ENCODE measurements around the gene ARID1B. TPM values are rescaled to one million over a fixed set of nuclear protein-coding genes. Genes with fewer than 3 reads are reported as not detected.

ARID1B gene
- total and polyA plus RNA-seq, 7 experiments from 2014 or later = 17.5 to 164 (median 139) TPM

DNA sequence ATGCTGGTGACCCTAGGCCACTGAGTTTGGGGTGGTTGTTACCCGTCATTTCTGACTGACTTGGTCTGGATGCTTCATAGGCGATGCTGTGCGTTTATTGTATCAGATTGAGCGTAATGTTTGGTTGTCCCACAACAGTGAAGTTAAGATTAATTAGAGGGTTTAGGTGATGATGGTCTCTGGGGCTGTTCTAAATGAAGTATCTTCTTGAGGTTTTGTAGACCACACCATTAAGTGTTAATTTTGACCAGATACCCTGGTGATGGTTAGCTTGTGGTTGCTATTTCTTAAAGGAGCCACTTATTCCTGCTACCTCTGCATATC, 132.8 kb downstream of the ARID1B start:
- intact Hi-C loops (cut with micrococcal nuclease) = loop anchor here in 1 of 2 donors (2.0 kb wide), 1 partner anchor 15 kb away; no protein-coding TSS in a partner anchor
- CTCF ChIA-PET = interaction anchor here (0.9 kb wide), 1 partner anchor 19 kb away, joined by 4 read pairs; no protein-coding TSS in a partner anchor
- DNase-seq (no peak), ATAC-seq (no peak)
- no peaks in the 10 kb centered on the region for H3K27me3 ChIP-seq (ENCODE audit: control insufficient read depth in 2 of 2, insufficient read depth in 2 of 2, low read length in 2 of 2)
- no peak overlapping the region for H3K4me3 ChIP-seq (ENCODE audit: low read length)
- peaks cover 29 to 88% (median 82%) of the 10 kb centered on the region in 7 donors for H3K4me1 Mint-ChIP-seq
- peaks cover 10 to 21% of the 10 kb centered on the region in 2 donors for H3K4me1 ChIP-seq (ENCODE audit: control insufficient read depth in 2 of 2, insufficient read depth in 2 of 2, low read length in 2 of 2)
- H3K36me3 Mint-ChIP-seq = peaks cover 0 to 34% (median 8%) of the 10 kb centered on the region in 5 donors
- no peaks in the 10 kb centered on the region for H3K9me3 Mint-ChIP-seq
- no peaks in the 10 kb centered on the region for H3K9me3 ChIP-seq (ENCODE audit: control insufficient read depth in 2 of 3, low read length in 3 of 3)
- H3K27me3 Mint-ChIP-seq = no peaks in the 10 kb centered on the region
- no peaks in the 10 kb centered on the region for H3K36me3 ChIP-seq (ENCODE audit: control insufficient read depth in 2 of 3, insufficient read depth in 3 of 3, low read length in 3 of 3)
- no peak overlapping the region for H3K27ac ChIP-seq (ENCODE audit: low read depth, low read length)
- POLR2A ChIA-PET = no interaction called here
- peak overlapping the region in 4 of 10 donors; percentile 7 to 38 (median 30) for H3K4me3 Mint-ChIP-seq
- peak overlapping the region in 2 of 9 donors; percentile 11 to 70 for H3K27ac Mint-ChIP-seq

GRCh38 chr6:156910938-156911337, 133.8 kb downstream of the ARID1B start:
- H3K27ac ChIP-seq (ENCODE audit: low read depth, low read length) = no peak overlapping the region
- H3K27me3 ChIP-seq (ENCODE audit: control insufficient read depth in 2 of 2, insufficient read depth in 2 of 2, low read length in 2 of 2) = no peaks in the 10 kb centered on the region
- Mint-ChIP-seq H3K4me3 (no peak overlapping the region), H3K9me3 (no peaks in the 10 kb centered on the region), H3K27me3 (no peaks in the 10 kb centered on the region), H3K27ac (peak overlapping the region in 1 of 9 donors; percentile 70), H3K36me3 (peaks cover 0 to 32% (median 8%) of the 10 kb centered on the region in 5 donors), H3K4me1 (peaks cover 30 to 81% (median 79%) of the 10 kb centered on the region in 7 donors)
- ATAC-seq (peak; percentile 32), DNase-seq (no peak)
- intact Hi-C loops (cut with micrococcal nuclease) = loop anchor here in 1 of 2 donors (2.0 kb wide), 1 partner anchor 14 kb away; no protein-coding TSS in a partner anchor
- POLR2A ChIA-PET = interaction anchor here (0.7 to 1.0 kb wide), 2 partner anchors 10 to 77 kb away, joined by 3 read pairs; no protein-coding TSS in a partner anchor
- no peaks in the 10 kb centered on the region for H3K36me3 ChIP-seq (ENCODE audit: control insufficient read depth in 2 of 3, insufficient read depth in 3 of 3, low read length in 3 of 3)
- peaks cover 10 to 21% of the 10 kb centered on the region in 2 donors for H3K4me1 ChIP-seq (ENCODE audit: control insufficient read depth in 2 of 2, insufficient read depth in 2 of 2, low read length in 2 of 2)
- H3K4me3 ChIP-seq (ENCODE audit: low read length) = no peak overlapping the region
- H3K9me3 ChIP-seq (ENCODE audit: control insufficient read depth in 2 of 3, low read length in 3 of 3) = no peaks in the 10 kb centered on the region
- CTCF ChIA-PET = interaction anchor here (0.9 kb wide), 1 partner anchor 20 kb away, joined by 4 read pairs; no protein-coding TSS in a partner anchor

- CTCF ChIA-PET = no interaction called here
These were observed 134.4 kb downstream of the ARID1B start for GRCh38 chr6:156911581-156911980.

DNA sequence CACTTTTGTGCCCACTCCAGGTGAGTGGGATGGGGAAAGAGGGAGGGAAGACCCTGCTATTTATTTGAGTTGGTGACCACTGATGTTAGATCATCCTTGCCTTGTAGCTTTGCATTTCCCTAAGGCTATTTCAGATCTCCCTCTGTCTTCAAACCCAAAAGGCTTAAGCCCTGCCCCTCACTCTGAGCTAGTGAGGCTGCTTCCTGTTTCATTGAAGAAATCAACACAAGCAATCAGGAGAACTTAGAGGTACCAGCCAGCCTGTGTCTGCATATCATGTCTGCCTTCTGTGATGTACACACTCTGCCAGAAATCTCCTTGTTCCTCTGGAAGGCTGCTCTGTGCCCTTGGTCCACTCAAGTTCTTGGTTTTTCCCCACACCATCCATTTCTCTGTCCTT, 135.3 kb downstream of the ARID1B start:
- no peaks in the 10 kb centered on the region for H3K9me3 Mint-ChIP-seq
- Histone ChIP-seq H3K4me1 (ENCODE audit: control insufficient read depth in 2 of 2, insufficient read depth in 2 of 2, low read length in 2 of 2) (peaks cover 10 to 21% of the 10 kb centered on the region in 2 donors), H3K4me3 (ENCODE audit: low read length) (no peak overlapping the region), H3K36me3 (ENCODE audit: control insufficient read depth in 2 of 3, insufficient read depth in 3 of 3, low read length in 3 of 3) (no peaks in the 10 kb centered on the region), H3K27ac (ENCODE audit: low read depth, low read length) (no peak overlapping the region), H3K9me3 (ENCODE audit: control insufficient read depth in 2 of 3, low read length in 3 of 3) (no peaks in the 10 kb centered on the region), H3K27me3 (ENCODE audit: control insufficient read depth in 2 of 2, insufficient read depth in 2 of 2, low read length in 2 of 2) (no peaks in the 10 kb centered on the region)
- peaks cover 0 to 27% (median 8%) of the 10 kb centered on the region in 5 donors for H3K36me3 Mint-ChIP-seq
- POLR2A ChIA-PET = no interaction called here
- peaks cover 40 to 84% (median 80%) of the 10 kb centered on the region in 7 donors for H3K4me1 Mint-ChIP-seq
- H3K27ac Mint-ChIP-seq = peak overlapping the region; percentile 11 to 86 (median 44)
- CTCF ChIA-PET = no interaction called here
- intact Hi-C loops (cut with micrococcal nuclease) = no loop called here
- DNase-seq (peak in 6 of 9 donors; percentile 9 to 30 (median 16)), ATAC-seq (peak; percentile 77)
- H3K4me3 Mint-ChIP-seq = peak overlapping the region; percentile 1 to 41 (median 10)
- H3K27me3 Mint-ChIP-seq = no peaks in the 10 kb centered on the region

More at GRCh38 chr6:156911581-156911980, 134.4 kb downstream of the ARID1B start:
- DNase-seq (no peak), ATAC-seq (no peak)
- Histone ChIP-seq H3K27me3 (ENCODE audit: control insufficient read depth in 2 of 2, insufficient read depth in 2 of 2, low read length in 2 of 2) (no peaks in the 10 kb centered on the region), H3K4me3 (ENCODE audit: low read length) (no peak overlapping the region), H3K36me3 (ENCODE audit: control insufficient read depth in 2 of 3, insufficient read depth in 3 of 3, low read length in 3 of 3) (no peaks in the 10 kb centered on the region), H3K9me3 (ENCODE audit: control insufficient read depth in 2 of 3, low read length in 3 of 3) (no peaks in the 10 kb centered on the region), H3K4me1 (ENCODE audit: control insufficient read depth in 2 of 2, insufficient read depth in 2 of 2, low read length in 2 of 2) (peaks cover 10 to 21% of the 10 kb centered on the region in 2 donors), H3K27ac (ENCODE audit: low read depth, low read length) (peak overlapping the region; percentile 44)
- Mint-ChIP-seq H3K27me3 (no peaks in the 10 kb centered on the region), H3K27ac (peak overlapping the region in 5 of 9 donors; percentile 10 to 71 (median 37)), H3K9me3 (no peaks in the 10 kb centered on the region), H3K4me1 (peaks cover 36 to 84% (median 82%) of the 10 kb centered on the region in 7 donors), H3K4me3 (peak overlapping the region in 2 of 10 donors; percentile 32), H3K36me3 (peaks cover 0 to 30% (median 8%) of the 10 kb centered on the region in 5 donors)
- intact Hi-C loops (cut with micrococcal nuclease) = loop anchor here in 1 of 2 donors (2.0 kb wide), 1 partner anchor 13 kb away; no protein-coding TSS in a partner anchor
- POLR2A ChIA-PET = no interaction called here

- ChIA-PET POLR2A (no interaction called here), CTCF (no interaction called here)
- Histone ChIP-seq H3K36me3 (ENCODE audit: control insufficient read depth in 2 of 3, insufficient read depth in 3 of 3, low read length in 3 of 3) (no peaks in the 10 kb centered on the region), H3K4me1 (ENCODE audit: control insufficient read depth in 2 of 2, insufficient read depth in 2 of 2, low read length in 2 of 2) (peaks cover 10 to 21% of the 10 kb centered on the region in 2 donors), H3K9me3 (ENCODE audit: control insufficient read depth in 2 of 3, low read length in 3 of 3) (no peaks in the 10 kb centered on the region), H3K4me3 (ENCODE audit: low read length) (no peak overlapping the region), H3K27me3 (ENCODE audit: control insufficient read depth in 2 of 2, insufficient read depth in 2 of 2, low read length in 2 of 2) (no peaks in the 10 kb centered on the region), H3K27ac (ENCODE audit: low read depth, low read length) (no peak overlapping the region)
- intact Hi-C loops (cut with micrococcal nuclease) = no loop called here
- Mint-ChIP-seq H3K27ac (peak overlapping the region in 5 of 9 donors; percentile 12 to 78 (median 62)), H3K36me3 (peaks cover 0 to 24% (median 8%) of the 10 kb centered on the region in 5 donors), H3K4me1 (peaks cover 40 to 86% (median 81%) of the 10 kb centered on the region in 7 donors), H3K27me3 (no peaks in the 10 kb centered on the region), H3K4me3 (peak overlapping the region in 3 of 10 donors; percentile 4 to 30 (median 22)), H3K9me3 (no peaks in the 10 kb centered on the region)
- no peak for DNase-seq
- ATAC-seq = no peak
These were observed 137.0 kb downstream of the ARID1B start for GRCh38 chr6:156914181-156914580.

DNA sequence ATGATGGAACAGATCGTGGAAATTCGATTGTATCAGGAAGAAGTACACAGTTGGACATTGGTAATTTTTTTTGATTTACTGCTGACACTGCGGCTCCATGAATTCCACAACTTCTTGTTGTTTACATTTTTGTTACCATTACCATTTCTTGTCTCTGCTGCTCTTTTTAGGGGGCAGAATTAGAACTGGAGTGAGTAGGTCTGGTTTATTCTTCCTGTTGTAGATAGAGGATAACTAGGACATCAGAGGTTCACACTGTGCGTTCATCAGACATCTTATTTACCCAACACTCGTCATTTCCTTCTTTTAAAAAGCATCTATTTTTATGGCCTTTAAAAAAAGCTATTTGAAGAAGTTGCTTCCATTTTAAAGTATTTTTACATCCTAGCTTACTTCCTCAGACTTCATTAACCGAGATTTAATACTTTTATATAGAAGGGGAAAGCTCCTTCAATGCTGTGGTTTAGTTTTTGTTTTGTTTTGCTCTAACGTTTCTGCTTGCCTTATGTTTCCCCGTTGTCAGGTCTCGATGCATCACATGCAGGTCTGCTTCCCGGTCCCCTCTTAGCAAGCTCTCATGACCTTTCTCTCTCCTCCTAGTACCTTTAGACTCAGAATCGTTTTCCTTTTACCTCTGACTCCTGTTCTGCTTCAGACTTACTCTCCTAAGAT, 139.1 kb downstream of the ARID1B start:
- Mint-ChIP-seq H3K36me3 (peaks cover 0 to 20% (median 8%) of the 10 kb centered on the region in 5 donors), H3K27ac (peak overlapping the region in 8 of 9 donors; percentile 16 to 83 (median 49)), H3K27me3 (no peaks in the 10 kb centered on the region), H3K4me3 (peak overlapping the region in 7 of 10 donors; percentile 10 to 58 (median 29)), H3K9me3 (no peaks in the 10 kb centered on the region), H3K4me1 (peaks cover 34 to 83% (median 78%) of the 10 kb centered on the region in 7 donors)
- POLR2A ChIA-PET = no interaction called here
- DNase-seq = peak in 1 of 9 donors; percentile 12
- Histone ChIP-seq H3K4me1 (ENCODE audit: control insufficient read depth in 2 of 2, insufficient read depth in 2 of 2, low read length in 2 of 2) (peaks cover 4 to 21% of the 10 kb centered on the region in 2 donors), H3K27me3 (ENCODE audit: control insufficient read depth in 2 of 2, insufficient read depth in 2 of 2, low read length in 2 of 2) (no peaks in the 10 kb centered on the region), H3K36me3 (ENCODE audit: control insufficient read depth in 2 of 3, insufficient read depth in 3 of 3, low read length in 3 of 3) (no peaks in the 10 kb centered on the region), H3K4me3 (ENCODE audit: low read length) (no peak overlapping the region), H3K27ac (ENCODE audit: low read depth, low read length) (no peak overlapping the region), H3K9me3 (ENCODE audit: control insufficient read depth in 2 of 3, low read length in 3 of 3) (no peaks in the 10 kb centered on the region)
- ATAC-seq = peak; percentile 31
- intact Hi-C loops (cut with micrococcal nuclease) = no loop called here
- CTCF ChIA-PET = interaction anchor here (0.8 kb wide), 1 partner anchor 9 kb away, joined by 4 read pairs; no protein-coding TSS in a partner anchor

Data from naive thymus-derived CD4-positive, alpha-beta T cell (primary cell).